Stomach smooth muscle (tissue), 2 donors: ENCODE data around the gene SEMA6A.

Source experiments
- H3K27ac ChIP-seq: one replicate; pipeline ENCODE4 v1.7.0; 2013; ENCODE audit warnings: mild to moderate bottlenecking, low read length, inconsistent platforms
- H3K27me3 ChIP-seq, 2 donors: one replicate each; pipeline ENCODE4 v1.7.0; 2013; ENCODE audit warnings: low read length in 2 of 2; ENCODE audit not compliant: insufficient read depth in 2 of 2, control insufficient read depth in 1 of 2
- H3K36me3 ChIP-seq, 2 donors: one replicate each; pipeline ENCODE4 v1.7.0; 2013; ENCODE audit warnings: low read length in 2 of 2; ENCODE audit not compliant: control insufficient read depth in 2 of 2, insufficient read depth in 2 of 2
- H3K4me1 ChIP-seq: one replicate; pipeline ENCODE4 v1.7.0; 2013; ENCODE audit warnings: low read length; ENCODE audit not compliant: control insufficient read depth, insufficient read depth
- H3K4me3 ChIP-seq, 2 donors: one replicate each; pipeline ENCODE4 v1.7.0; 2013; ENCODE audit warnings: low read length in 2 of 2
- H3K9ac ChIP-seq, 2 donors: one replicate each; pipeline ENCODE4 v1.7.0; 2013; ENCODE audit warnings: low read length in 2 of 2, mild to moderate bottlenecking in 1 of 2
- H3K9me3 ChIP-seq, 2 donors: one replicate each; pipeline ENCODE4 v1.7.0; 2013; ENCODE audit warnings: low read length in 2 of 2; ENCODE audit not compliant: control insufficient read depth in 2 of 2
- donor health status: healthy.
- donor health status: Pancreatic carcinoma.

SEMA6A gene

DNA sequence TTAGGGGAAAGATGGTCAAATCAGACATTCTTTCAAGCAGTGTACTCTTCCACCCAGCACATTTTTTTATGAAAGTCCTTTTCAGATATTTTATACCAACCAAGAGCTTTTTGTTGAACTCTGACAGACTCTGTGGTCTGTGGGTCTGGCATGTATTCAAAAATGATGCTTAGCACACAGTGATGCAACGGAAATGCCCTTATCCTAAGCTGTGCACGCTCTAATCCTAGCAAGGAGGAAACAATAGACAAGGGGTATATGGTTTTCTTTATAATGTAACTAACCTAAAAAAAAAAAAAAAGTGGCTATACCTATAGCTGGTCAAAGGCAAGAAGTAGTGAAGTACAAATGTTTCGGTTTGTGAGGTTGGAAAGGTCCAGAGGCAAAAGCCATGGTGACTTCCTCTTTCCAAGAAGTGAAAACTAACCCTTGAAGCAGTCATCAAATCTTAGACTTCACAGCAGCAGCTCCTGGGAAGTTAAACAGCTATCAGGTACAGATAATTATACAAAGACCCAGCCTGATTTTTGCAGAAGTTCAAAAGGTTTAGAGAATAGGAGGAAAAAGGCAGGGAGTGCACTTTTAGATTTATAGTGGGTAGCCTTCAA is 82.5 kb downstream of the SEMA6A start:
- no peaks in the 10 kb centered on the region for H3K4me1 ChIP-seq
- peaks cover 34 to 50% of the 10 kb centered on the region in 2 donors for H3K36me3 ChIP-seq
- H3K27ac ChIP-seq: no peak overlapping the region
- no peak overlapping the region for H3K4me3 ChIP-seq
- no peaks in the 10 kb centered on the region for H3K27me3 ChIP-seq
- H3K9me3 ChIP-seq: no peaks in the 10 kb centered on the region
- H3K9ac ChIP-seq: no peak overlapping the region

- no peaks in the 10 kb centered on the region for H3K27me3 ChIP-seq
- H3K9ac ChIP-seq: no peak overlapping the region
- H3K4me1 ChIP-seq: no peaks in the 10 kb centered on the region
- peaks cover 19 to 34% of the 10 kb centered on the region in 2 donors for H3K36me3 ChIP-seq
- H3K4me3 ChIP-seq: no peak overlapping the region
- no peak overlapping the region for H3K27ac ChIP-seq
- no peaks in the 10 kb centered on the region for H3K9me3 ChIP-seq
Observed at GRCh38 chr5:116488356-116489041, 86.1 kb downstream of the SEMA6A start.

- peaks cover 21 to 37% of the 10 kb centered on the region in 2 donors for H3K36me3 ChIP-seq
- H3K4me1 ChIP-seq: no peaks in the 10 kb centered on the region
- H3K27me3 ChIP-seq: no peaks in the 10 kb centered on the region
- no peaks in the 10 kb centered on the region for H3K9me3 ChIP-seq
- no peak overlapping the region for H3K9ac ChIP-seq
- H3K27ac ChIP-seq: no peak overlapping the region
- H3K4me3 ChIP-seq: no peak overlapping the region
Observed at GRCh38 chr5:116487045-116487444, 87.6 kb downstream of the SEMA6A start.

GRCh38 chr5:116486588-116486987 is 88.0 kb downstream of the SEMA6A start:
- no peaks in the 10 kb centered on the region for H3K27me3 ChIP-seq
- no peak overlapping the region for H3K4me3 ChIP-seq
- H3K27ac ChIP-seq: no peak overlapping the region
- H3K9me3 ChIP-seq: no peaks in the 10 kb centered on the region
- H3K36me3 ChIP-seq: peaks cover 23 to 39% of the 10 kb centered on the region in 2 donors
- H3K4me1 ChIP-seq: no peaks in the 10 kb centered on the region
- no peak overlapping the region for H3K9ac ChIP-seq

DNA sequence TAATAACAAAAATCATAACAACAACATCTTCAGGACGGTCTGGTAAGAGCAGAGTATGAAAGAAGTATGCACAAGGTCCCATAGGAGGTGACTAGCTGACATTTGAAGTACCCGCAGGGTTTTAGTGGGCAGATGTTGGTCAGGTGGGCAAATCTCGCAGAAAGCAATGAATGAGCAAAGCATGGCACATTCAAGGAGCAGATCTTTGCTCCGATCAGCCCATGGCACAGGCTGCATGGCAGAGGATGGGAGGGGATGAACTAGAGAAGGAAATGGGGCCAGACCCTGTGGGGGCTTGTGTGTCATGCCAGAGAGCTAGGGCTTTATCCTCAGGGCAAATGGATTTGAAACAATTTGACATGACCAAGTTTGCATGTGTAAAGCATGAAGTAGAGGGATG is 90.0 kb downstream of the SEMA6A start:
- Histone ChIP-seq H3K9me3 (no peaks in the 10 kb centered on the region), H3K9ac (no peak overlapping the region), H3K27me3 (no peaks in the 10 kb centered on the region), H3K36me3 (peaks cover 32 to 43% of the 10 kb centered on the region in 2 donors), H3K4me3 (no peak overlapping the region), H3K27ac (no peak overlapping the region), H3K4me1 (no peaks in the 10 kb centered on the region)

DNA sequence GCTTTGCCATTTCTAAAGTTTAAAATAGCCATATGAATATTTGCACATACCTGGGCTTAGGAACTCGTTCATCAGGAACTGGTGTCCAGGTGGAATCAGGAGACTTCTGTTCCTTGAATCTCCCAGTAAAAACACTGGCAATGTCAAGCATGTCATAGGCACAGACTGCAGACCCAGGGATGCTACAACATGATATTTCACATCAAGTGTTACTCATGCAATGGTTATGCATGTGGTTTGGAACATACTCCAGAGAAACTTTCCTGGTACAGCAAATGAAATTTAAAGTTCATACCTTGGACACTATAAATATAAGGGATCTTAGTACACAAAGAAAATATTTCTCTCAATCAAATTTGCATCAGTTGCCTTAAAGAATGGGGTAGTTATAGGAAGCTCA is 92.2 kb downstream of the SEMA6A start:
- Histone ChIP-seq H3K9me3 (peaks cover 0 to 2% of the 10 kb centered on the region in 2 donors), H3K27ac (no peak overlapping the region), H3K4me1 (no peaks in the 10 kb centered on the region), H3K36me3 (peaks cover 33 to 47% of the 10 kb centered on the region in 2 donors), H3K4me3 (no peak overlapping the region), H3K9ac (no peak overlapping the region), H3K27me3 (no peaks in the 10 kb centered on the region)

DNA sequence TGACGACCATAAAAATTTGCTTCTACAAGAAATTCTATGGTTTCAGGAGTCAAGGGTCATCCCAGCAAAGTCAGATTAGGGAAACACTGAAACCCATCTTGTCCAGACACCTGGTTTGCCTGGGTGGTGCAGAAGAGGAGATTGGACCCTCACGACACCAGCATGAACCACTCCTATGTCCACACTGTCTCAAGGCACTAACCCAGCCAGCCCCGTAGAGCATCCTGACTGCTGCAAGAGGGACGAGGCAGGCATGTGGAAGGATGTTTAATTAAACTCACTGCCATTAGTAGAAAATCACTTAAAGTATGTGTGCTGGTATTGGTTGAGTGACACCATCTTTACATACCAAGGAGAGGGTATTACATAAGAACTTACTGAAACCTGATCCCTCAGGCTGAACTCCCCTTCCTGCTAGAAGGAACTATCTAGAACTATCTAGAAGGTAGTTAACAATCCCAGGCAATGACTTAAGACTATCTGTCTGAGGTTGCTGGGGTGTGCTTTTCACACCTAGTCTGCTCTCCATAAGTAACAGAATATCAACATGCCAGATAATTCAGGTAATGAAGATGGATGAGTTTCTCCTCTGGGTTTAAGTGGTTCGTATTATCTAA is 93.6 kb downstream of the SEMA6A start:
- Histone ChIP-seq H3K36me3 (peaks cover 42 to 49% of the 10 kb centered on the region in 2 donors), H3K9me3 (peaks cover 0 to 10% of the 10 kb centered on the region in 2 donors), H3K4me3 (no peak overlapping the region), H3K27me3 (no peaks in the 10 kb centered on the region), H3K4me1 (no peaks in the 10 kb centered on the region), H3K27ac (no peak overlapping the region), H3K9ac (no peak overlapping the region)

- H3K4me3 ChIP-seq: no peak overlapping the region
- H3K27ac ChIP-seq: no peak overlapping the region
- H3K9ac ChIP-seq: no peak overlapping the region
- peaks cover 45 to 48% of the 10 kb centered on the region in 2 donors for H3K36me3 ChIP-seq
- peaks cover 0 to 10% of the 10 kb centered on the region in 2 donors for H3K9me3 ChIP-seq
- H3K4me1 ChIP-seq: no peaks in the 10 kb centered on the region
- H3K27me3 ChIP-seq: no peaks in the 10 kb centered on the region
Observed at GRCh38 chr5:116479776-116480675, 94.6 kb downstream of the SEMA6A start.

GRCh38 chr5:116478491-116478890 is 96.1 kb downstream of the SEMA6A start:
- Histone ChIP-seq H3K9me3 (peaks cover 0 to 10% of the 10 kb centered on the region in 2 donors), H3K27ac (no peak overlapping the region), H3K36me3 (peaks cover 42 to 56% of the 10 kb centered on the region in 2 donors), H3K4me3 (no peak overlapping the region), H3K27me3 (no peaks in the 10 kb centered on the region), H3K9ac (no peak overlapping the region), H3K4me1 (no peaks in the 10 kb centered on the region)

DNA sequence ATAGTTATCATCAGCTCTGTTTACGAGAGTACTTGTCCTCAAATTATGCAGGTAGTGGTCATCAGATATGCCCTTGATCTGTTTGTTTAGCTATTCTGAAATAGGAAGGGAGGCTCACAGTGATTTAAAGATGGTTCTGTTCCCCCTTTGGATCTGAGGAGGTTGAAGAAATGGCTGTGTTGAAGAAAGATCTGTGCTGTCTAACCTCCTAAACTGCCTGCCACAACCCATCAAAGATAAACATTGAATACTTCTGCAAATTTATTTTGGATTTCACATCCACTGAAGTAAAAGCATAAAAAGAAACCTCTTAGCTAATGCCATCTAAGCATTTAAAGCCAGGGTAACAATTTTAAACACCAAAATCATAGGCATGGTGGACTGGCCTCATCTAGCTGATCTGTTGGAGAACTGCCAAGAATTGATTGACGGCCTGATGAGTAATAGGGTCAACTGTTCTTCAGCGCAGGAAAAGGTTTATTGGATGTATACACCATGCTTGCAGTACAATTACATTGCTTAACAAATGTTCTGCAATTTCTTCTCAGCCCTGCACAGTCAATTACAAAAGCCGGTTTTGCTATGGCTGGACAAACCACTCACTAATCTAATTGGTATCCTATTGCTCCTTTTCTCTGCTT is 97.6 kb downstream of the SEMA6A start:
- Histone ChIP-seq H3K4me1 (no peaks in the 10 kb centered on the region), H3K9ac (no peak overlapping the region), H3K9me3 (peaks cover 0 to 10% of the 10 kb centered on the region in 2 donors), H3K27me3 (no peaks in the 10 kb centered on the region), H3K4me3 (no peak overlapping the region), H3K27ac (no peak overlapping the region), H3K36me3 (peaks cover 40 to 52% of the 10 kb centered on the region in 2 donors)
